HG03432 (cell line): ENCODE measurements around the gene SPIN1.

ENCODE experiments used
- ATAC-seq: cut with Tn5 transposase; IDR thresholded peaks from one replicate; pipeline ENCODE4 v1.9.1; 2021; ENCODE audit warnings: mild to moderate bottlenecking, moderate library complexity; ENCODE audit not compliant: unreplicated experiment

The SPIN1 gene

DNA sequence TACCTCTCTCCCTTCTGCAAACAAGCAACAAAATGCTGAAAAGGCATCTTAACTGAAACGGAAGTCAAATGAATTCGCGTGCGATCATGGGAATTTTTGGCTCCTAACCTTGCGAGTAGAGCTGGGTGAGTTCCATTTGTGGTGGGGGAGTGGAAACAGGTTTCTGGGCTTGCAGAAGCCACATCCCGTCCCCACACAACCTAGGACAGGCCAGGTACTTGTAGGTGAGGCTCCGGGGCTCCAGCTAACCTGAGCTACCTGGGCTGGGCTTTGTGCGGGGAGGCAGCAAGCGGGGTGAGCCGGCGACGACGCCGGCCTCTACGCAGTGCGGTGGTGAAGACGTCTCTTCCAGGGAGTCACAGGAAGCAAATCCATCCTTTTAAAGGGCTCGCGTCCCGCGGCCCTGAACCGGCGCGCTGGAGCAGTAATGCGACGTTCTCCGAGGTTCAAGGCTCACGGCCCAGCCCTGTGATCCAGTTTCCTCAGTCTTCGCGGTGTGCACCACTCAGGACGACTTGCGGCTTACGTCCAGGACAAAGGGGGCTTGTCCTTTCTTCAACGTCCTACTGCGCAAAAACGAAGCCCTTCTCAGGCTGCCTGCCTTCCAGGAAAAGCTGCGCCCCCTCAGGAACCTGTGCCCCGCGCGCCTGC is 567 bp upstream of the SPIN1 start:
- ATAC-seq, result peak; percentile 2

DNA sequence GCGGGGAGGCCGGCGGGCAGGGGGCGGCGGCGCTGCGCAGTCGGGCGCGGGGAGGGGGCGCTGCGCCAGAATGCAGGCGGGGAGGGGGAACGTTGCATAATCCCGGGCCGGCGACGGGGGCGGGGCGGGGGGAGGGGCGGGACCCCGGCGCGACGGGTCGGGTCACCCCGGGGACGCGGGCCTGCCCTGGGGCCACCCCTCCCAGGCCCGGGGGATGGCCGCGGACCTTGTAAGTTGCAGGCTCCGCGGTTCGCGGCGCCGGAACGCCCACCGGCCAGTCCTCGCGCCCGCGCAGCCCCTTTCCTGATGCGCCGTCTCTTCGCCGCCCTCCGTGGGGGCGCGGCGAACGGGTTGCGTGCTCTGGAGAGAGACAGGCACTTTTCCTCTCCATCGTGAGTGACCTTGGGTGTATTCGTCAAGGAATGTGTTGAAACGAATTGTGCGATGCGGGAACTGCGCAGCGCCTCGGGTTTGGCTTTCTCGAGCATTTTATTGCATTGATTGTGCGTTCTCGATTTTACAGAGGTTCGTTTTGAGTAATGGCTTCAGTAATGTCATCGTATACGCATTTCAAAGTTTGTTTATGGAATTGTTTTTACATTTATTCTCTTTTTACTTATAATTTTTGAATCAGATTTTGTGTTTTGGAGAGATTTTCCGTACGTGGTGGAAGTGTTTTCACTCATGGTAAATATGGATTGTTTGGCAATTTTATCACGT is 802 bp downstream of the SPIN1 start:
- peak; percentile 38 for ATAC-seq

DNA sequence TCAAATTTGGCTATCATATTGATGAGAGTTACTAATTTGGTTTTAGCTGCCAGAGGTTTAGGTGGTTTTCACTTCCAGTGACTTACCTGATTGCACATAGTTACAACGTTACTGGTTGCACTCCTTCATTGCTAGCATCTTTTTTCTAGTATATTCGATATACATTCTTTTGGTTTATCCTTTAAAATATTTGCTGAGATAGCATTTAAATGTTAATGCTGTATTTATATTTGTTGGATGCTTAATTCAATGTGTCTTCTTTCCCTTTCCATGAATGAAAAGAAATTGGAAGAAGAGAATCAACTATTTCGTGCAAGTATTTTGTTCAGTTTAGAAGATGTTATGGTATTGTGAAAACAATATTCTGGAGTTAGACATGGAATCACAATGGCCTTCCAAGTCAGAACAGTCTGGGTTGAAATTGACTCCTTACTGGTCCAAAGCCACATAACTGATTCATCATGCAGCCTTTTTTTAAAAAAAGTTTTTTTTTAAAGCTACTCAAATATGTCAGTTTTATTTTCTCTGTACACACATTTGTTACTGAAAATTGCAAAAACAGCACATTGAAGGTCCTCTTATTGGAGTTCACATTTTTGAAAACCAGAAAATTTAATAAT is 2.2 kb downstream of the SPIN1 start:
- no peak for ATAC-seq

DNA sequence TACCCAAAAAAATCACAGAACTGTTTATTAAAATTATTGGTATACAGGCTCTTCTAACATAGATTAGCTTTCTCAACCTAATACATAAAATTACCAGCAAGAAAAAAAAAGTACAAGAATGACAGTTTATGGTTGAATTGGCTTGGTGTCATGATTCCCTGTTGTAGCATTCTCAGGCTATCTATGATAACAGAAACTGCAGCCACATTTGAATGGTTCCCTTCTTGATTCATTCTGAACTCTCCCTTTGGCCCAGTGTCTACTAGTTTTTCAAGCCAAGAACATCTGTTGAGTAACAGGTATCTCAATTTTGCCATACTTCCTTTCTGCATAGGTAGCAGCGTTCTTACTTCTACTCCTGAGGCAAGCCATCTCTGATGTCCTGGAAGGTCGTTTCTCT is 3.0 kb downstream of the SPIN1 start:
- no peak for ATAC-seq

GRCh38 chr9:88391921-88392320 is 3.7 kb downstream of the SPIN1 start:
- no peak for ATAC-seq

- no peak for ATAC-seq
Measured at GRCh38 chr9:88392549-88392948, 4.3 kb downstream of the SPIN1 start.

DNA sequence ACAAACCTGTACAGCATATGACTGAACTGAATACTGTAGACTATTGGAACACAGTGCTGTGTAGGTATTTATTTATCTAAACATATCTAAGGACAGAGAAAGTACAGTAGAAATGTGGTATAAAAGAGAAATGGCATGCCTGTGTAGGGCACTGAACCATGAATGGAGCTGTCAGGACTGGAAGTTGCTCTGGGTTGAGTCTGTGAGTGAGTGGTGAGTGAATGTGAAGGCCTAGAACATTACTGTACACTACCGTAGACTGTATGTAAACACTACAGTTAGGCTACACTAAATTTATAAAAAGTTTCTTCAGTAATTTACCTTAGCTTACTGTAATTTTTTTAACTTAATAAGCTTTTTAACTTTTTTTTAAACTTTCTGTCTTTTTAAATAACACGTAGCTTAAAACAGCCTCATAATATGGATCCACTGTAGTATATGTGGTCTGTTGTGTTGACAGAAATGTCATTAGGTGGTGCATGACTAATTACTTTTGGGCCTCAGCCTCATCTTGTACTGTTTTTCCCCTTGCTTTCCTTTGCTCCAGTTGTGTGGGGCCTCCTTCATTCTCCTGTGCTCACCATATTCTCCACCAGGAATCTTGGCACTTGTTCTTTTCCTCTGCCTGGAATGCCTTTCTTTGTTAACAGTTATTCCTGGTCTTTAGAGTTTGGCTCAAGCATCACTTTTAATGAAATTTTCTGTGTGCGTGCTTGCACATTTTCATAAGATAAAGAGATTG is 8.8 kb downstream of the SPIN1 start:
- ATAC-seq, result no peak

- no peak for ATAC-seq
Measured at GRCh38 chr9:88398016-88398415, 9.8 kb downstream of the SPIN1 start.

GRCh38 chr9:88399966-88400365 is 11.7 kb downstream of the SPIN1 start:
- no peak for ATAC-seq

DNA sequence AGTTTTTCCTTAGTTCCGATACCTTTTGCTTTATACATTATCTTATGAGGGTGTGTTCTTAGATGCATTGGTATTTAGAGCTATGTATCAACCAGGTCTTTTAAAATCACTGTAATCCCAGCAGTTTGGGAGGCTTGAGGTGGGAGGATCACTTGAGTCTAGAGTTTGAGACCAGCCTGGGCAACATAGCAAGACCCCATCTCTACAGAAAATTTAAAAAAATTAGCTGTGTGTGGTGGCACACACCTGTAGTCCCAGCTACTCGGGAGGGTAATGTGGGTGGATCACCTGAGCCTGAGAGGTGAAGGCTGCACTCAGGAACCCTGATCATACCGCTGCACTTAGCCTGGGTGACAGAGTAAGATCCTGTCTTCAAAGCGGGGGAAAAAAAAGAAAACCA is 15.1 kb downstream of the SPIN1 start:
- no peak for ATAC-seq

GRCh38 chr9:88406051-88406450 is 17.8 kb downstream of the SPIN1 start:
- ATAC-seq, result no peak

- ATAC-seq, result no peak
Measured at GRCh38 chr9:88411471-88411870, 23.2 kb downstream of the SPIN1 start.

- ATAC-seq, result no peak
Measured at GRCh38 chr9:88414298-88414697, 26.1 kb downstream of the SPIN1 start.

DNA sequence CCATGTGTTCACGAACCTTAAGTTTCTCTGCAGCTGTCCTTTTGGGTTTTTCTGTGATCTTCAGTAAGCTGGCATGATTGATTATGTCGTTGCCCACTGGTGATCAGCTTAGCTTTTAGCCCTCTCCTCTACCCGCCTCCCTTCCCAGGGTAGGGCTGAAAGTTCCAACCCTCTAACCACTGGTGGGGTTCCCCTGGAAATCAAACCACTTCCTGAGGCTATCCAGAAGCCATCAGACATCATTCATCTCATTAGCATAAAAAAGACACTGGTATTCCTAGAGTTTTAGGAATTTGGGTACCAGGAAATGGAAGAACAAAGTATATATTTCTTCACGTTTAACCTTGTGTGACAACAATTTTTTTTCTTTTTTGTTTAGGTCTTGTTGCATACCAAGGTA is 29.8 kb downstream of the SPIN1 start:
- ATAC-seq, result no peak

DNA sequence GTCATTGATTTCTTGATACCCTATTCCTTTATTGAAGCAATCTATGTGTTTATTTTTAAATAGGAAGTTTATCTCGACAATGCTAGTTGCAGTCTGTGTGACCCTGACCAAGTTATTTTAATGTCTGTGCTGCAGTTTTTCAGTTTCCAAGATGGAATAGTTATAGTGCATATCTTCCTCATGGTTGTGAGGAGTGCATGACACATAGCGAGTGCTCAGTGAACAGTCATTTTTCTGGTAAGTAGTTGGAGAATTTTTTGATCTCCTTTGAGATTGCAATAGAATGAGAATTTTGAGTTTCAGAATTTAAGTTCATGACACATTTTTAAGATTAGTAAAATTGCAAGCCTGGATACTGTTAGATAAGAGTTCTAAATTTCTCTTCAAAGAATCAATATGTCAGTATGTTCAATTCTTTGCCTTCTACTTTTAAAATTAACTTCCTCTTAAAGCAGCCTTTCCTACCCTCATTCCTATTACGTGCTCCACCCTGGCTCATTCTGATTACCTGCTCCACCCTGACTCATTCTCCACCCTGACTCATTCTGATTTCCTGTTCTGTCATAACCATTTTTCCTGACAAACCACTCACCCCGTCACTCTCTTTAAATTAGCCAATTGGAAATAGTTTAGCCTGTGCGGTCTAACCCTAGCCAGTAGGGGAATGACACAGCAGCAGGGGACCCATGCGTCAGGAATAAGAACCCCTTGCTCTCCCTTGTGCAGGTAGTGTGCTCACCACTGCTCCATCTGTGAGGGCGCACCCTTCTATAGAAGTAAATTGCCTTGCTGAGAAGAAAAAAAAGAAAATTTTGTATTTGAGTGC is 30.7 kb downstream of the SPIN1 start:
- no peak for ATAC-seq

DNA sequence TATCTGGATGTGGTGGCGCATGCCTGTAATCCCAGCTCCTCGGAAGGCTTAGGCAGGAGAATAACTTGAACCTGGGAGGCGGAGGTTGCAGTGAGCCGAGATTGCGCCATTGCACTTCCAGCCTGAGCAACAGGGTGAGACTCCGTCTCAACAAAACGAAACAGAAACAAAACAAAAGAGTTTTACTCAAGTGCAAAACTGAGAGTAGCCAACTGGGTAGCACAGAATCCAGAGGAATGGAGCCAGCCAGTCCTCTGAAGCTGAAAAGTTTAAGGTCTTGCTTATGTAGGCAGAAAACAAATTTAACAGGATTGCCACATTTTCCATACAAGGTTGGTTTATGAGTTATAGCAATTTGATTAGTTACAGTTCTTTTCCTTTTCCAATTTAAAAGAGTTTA is 32.0 kb downstream of the SPIN1 start:
- no peak for ATAC-seq

DNA sequence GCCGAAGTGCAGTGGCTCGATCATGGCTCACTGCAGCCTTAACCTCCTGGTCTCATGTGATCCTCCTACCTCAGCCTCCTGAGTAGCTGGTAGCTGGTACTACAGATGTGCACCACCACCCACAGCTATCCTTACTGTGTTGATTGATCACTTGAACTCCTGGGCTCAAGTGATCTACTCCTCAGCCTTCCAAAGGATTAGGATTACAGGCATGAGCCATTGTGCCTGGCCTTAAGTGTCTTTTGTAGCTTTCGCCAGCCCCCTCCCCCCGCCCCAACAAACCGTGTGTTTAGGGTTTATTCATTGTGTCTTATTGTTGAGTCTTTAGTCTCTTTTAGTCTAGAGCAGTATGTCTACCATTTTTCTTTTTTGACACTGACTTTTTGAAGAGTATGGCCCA is 33.1 kb downstream of the SPIN1 start:
- ATAC-seq, result no peak

- no peak for ATAC-seq
Measured at GRCh38 chr9:88425538-88425950, 37.3 kb downstream of the SPIN1 start.

DNA sequence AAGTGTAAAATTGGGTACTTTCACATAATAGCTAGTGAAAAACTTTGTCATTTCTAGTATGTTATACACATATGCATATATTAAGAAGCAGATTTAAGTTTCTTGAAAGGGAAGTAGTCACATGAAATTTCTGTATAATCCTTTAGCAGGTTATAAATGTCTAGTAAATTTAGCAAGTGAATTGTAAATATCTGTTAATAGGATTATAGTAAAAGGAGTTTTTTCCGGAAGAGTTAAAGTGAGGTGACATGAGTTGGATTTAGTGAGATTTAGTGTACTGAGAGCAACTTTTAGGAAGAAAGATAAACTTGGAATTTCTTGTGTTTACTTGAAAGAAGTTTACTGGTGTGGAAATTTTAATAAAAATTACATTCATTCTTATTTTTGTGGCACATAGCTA is 38.4 kb downstream of the SPIN1 start:
- ATAC-seq, result no peak

DNA sequence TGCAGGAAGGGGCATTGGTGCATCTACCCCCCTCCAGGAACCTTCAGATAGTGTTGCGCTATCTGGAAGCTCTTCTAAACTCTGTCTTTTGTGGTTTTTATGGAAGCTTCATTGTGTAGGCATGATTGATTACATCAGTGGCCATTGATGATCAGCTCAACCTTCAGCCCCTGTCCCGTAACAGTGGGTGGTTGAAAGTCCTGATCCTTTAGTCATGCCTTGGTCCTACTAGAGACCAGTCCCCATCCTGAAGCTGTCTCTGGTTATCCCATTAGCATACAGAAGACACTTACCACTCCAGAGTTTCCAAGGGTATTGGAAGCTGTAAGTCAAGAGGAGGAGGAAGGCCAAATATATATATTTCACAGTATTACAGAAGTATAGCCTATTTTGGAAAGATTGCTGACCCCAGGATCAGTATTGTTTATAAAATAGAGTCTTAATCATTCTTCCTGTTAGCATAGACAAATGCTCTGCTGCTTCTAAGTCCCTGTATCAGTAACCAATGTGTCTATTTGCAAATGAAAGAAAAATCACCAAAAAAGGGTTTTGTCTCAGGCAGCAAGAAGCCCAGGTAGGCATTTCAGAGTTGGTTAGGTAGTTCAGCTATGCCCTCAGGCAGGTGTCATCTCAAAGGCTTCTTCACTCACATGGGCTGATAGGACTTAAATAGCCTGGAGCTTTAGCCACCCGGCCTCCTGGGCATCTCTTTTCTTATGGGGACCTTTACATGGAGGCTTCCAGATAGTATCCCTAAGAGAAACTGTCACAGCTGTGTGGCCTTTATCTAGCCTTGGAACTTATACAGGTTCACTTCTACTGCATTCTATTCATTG is 41.6 kb downstream of the SPIN1 start:
- ATAC-seq, result no peak
